GM18505 (cell line): ENCODE data around the gene ITPK1.

Experiments used
- ATAC-seq: cut with Tn5 transposase; IDR thresholded peaks from one replicate; pipeline ENCODE4 v1.9.1; 2021; ENCODE audit not compliant: unreplicated experiment
- POLR2A ChIP-seq: IDR thresholded peaks from 4 replicates; pipeline ENCODE4 v1.6.1; 2011; ENCODE audit warnings: borderline replicate concordance; ENCODE audit not compliant: insufficient read depth, insufficient read length; ENCODE audit errors: extremely low read depth

ITPK1 gene

DNA sequence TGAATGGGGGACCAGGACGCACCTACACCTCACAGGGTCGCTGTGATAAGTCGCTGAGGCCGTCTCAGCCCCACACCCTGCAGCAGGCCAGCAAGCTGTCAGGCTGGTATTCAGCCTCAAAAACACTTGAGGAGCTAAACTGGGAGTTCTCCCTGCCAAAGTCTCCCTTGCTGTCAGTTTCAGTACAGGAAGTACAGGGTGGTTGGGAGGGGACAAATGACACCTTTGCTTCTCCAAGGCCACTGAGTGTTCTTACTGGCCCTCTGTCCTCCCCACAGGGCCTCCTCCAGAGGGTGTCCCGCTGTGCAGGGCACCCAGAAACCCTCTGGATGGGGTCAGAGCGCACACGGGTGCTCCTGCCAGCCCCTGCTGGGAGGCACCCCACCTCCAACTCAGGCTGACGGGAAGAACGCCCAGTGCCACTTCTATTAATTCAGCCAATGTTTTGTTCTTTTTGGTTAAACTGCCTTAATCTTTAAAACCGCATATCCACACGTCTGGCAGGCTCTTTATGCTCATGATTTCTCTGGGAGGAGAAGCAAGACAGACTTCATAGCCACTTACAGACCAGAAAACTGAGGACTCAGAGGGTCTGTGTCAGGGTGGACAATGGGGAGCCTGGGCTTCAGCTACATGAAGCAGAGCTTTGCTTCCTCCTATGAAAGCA is 75.9 kb downstream of the ITPK1 start:
- no peak for TF ChIP-seq POLR2A
- ATAC-seq = no peak

DNA sequence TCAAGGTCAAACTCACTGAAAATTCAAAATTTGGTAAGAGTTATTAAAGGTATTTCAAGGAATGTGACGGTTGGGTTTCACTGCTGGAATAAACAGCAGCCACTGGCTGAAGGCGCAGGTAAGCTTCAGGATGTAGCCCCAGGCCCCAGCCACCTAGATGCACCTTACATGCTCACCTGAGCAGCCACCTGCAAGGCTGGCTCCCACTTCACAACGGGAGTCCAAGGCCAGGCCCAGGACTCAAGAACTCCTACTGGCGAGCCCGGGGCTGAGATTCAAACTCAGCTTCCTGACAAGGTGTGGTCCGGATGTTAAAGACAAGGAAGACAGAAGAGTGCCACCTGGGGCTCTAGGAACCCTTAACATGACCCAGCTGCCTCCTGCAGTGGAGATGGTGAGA is 78.4 kb downstream of the ITPK1 start:
- no peak for TF ChIP-seq POLR2A
- ATAC-seq = no peak

DNA sequence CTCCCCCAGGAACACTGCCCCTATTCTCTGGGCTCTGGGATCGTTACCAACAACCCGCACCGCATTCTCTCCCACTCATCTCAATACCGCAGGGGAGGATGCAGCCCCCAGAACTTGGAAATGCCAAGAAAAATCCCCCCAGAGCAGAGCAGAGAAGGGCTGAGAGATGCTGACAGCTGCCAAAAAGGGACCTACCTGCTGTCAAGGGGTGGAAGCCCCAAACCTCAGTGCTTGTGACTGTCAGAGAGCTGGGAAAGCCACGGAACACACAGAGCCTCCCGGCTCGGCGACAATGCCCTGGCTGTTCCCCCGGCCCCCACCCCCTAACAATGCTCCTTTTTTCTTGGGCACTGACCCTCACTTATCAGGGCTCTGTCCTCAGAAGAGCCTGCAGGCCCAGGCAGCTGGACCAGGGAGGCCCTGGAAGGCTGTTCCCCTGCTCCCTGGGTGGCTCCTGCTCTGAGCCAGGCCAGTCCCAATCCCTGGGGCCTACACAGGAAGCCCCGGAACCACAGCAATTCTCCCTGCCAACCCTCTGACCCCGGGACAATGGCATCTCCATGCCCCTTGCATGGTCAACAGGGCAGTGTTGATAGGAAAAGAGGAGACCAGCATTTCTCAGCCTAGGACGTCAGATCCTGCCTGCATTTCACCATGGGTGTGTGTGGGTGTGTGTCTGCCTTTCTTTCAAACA is 78.9 kb downstream of the ITPK1 start:
- TF ChIP-seq POLR2A = no peak
- no peak for ATAC-seq

DNA sequence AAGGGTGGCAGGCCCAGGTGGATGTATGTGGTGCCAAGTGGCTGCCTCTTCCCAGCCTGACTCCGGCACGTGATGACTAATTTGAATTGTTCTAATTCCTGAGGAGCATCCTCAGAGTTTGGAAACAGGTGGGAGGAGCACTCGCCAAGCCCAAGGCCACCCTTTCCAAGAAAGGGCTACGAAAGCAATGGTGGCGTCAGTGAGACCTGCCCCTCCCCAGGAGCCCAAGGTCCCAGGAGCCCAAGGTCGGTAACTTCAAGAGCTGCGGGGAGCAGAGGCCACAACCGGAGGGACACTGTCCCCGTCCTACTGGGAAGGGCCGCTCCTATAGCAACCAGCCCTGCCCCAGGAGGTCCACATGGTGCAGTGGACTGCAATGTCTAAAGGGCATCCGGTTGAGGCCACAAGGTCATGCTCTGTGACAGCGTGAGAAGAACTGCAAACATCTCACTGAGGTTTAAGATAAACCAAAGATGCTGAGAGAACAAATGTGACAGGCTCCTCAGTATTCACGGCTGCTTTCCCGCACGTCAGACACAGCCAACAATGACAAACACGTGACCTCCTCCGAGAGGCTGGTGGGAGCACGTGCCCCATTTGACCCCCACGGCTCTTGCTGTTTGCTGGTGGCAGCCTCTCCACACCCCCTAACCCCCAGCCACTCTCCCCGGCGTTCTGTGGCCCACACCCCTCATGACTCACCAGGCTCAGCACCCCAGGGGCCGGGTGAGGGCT is 79.6 kb downstream of the ITPK1 start:
- TF ChIP-seq POLR2A = no peak
- no peak for ATAC-seq

DNA sequence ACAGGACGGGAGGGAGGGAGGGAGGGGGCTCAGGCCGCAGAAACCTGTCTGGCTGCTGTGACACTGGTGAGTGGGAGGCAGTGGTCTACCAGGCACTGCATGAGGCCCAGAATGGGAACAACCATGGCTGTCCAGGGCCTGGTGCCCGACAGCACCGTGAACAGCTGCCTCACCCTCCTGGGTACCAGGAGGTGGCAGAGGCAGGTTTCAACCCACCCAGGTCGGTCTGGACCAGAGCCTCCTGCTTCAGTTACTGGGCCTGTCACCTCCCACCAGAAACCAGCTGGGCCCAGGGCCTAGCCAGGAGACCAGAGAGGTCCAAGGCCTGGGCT is 80.2 kb downstream of the ITPK1 start:
- TF ChIP-seq POLR2A = no peak
- ATAC-seq = no peak

DNA sequence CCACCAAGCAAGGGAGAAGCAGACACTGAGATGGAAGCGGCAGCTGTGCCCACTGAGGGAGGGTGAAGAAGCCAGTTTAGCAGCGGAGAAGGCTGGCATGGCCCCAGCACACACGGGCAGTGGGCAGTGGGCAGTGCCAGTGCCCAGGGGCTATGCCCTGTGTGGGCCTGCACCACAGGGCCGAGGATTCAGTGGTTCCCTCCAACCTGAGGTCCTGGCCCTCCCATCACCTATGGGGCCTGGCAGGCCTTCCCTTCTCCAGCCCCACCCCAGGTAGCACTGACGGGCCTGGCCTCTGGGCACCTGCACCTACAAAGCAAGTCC is 81.1 kb downstream of the ITPK1 start:
- TF ChIP-seq POLR2A = no peak
- ATAC-seq = no peak

DNA sequence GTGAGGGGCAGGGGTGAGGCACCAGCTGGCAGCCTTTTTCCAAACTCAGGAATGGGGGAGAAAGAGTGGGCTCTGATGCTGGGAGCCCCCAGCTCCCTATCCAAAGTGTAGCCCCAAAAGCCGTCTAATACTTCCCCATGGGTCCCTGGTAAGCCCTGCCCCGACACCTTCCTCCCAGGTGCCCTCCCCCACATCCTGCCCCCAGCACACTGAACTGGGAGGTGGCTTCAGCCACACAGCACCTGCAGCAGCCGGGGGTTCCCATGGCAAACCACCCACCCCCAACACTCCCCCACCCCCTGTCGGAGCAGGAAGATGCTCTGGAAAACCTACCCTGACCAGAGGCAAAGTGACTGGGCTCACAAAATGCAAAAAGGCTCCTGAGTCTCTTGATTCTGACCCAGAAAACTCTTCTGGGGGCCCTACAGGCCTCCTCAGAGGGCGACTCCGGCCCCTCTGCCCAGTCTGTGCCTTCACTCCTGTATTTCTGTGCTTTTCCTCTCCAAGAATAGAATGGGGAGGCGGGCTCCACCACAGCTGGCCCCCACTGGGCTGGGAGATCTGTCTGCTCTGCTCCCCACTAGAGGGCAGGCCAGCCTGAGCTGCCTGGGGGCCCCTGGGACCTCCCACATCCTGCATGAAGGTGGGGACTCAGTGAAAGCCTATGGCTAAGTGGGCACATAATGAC is 81.6 kb downstream of the ITPK1 start:
- TF ChIP-seq POLR2A = no peak
- ATAC-seq = no peak

DNA sequence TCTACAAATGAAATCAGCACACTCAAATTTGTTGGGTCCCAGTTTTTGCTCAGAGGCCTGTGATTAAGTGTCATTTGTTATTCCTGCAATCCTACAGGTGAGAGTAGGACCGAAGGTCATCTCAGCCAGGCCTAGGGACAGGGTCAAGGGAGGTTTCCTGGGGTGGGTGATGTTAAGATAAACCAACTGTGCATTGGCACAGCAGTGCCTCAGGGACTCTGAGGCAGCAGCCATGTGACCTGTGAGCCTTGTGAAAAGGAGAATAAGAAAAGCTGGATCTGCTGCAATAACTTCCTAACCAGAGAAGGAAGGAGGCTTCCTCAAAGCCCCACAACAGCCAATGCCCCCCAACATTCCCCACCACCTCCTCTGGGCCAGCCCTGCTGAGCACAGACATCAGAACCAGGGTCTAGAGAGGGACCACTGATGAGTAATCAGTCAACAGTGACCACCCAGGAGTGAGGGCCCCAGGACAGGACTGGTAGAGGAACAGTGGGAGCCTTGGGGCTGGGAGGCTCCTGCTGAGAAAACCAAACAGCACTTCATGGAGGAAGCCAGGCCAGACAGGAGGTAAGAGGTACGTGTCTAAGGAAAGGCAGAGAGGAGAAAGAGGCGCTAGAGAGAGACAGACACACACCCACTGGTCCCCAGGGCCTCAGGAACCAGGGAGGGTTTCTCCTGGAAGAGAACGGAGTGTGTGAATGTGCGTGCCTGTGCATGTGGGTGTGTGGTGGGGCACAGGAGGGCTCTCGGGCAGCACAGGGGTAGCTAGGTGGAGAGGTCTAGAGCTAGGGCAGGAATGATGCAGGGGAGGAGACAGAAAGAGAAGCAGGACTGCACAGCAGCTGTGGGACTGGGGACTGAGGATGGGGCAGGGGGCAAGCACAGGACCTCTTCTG is 82.4 kb downstream of the ITPK1 start:
- TF ChIP-seq POLR2A = no peak
- no peak for ATAC-seq

DNA sequence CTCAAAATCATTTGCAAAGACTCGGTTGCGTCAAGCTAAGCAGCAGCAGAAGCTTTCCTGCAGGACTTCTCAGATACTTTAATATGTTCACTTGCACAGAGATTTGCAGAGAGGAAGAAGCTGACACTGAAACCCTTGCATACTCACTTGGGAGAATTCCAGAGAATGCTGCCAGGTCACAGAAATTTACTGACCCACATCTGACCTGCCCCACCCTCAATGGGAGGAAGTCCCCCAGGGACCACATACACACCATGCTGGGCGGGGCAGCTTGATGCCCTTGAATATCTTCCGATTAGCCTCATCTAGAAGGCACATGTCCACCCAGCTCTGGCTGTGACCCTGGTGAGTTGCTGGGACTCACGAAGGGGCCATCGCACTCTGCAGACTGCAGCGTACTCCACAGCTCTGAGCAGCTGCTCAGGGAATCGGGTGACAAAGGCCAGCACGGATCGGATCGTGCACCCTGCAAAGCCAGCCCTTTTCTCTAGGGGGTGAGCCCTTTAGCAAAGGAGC is 83.2 kb downstream of the ITPK1 start:
- ATAC-seq = no peak
- TF ChIP-seq POLR2A = no peak

DNA sequence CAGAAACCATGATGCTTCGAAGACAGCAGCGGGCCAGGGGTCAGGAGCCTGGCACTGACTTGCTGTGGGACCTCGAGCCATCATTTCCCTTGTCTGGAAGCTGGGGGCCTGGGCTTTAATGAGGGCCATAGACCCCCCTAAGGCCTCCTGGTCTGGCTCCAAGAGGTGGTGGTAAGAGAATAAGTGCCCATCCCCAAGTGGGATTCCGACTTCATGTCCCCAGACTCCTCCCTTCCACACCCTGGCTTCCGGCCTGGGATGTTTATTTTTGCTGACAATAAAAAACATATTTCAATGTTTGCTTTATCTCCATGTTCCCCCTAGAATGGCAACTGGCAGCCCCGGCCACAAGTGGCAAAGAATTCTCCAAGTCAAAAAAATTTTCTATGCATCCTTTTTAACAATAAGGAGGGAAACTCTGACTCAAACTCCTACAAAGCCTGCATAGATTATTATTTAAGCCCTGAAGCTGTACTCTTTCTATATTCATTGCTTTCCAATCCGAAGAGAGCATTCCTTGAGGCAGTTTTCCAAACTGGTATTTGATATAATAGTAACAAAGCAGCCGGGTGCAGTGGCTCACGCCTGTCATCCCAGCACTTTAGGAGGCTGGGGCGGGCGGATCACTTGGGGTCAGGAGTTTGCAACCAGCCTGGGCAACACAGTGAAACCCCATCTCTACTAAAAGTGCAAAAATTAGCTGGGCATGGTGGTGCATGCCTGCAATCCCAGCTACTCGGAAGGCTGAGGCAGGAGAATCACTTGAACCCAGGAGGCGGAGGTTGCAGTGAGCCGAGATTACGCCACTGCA is 84.0 kb downstream of the ITPK1 start:
- ATAC-seq = no peak
- TF ChIP-seq POLR2A = no peak

DNA sequence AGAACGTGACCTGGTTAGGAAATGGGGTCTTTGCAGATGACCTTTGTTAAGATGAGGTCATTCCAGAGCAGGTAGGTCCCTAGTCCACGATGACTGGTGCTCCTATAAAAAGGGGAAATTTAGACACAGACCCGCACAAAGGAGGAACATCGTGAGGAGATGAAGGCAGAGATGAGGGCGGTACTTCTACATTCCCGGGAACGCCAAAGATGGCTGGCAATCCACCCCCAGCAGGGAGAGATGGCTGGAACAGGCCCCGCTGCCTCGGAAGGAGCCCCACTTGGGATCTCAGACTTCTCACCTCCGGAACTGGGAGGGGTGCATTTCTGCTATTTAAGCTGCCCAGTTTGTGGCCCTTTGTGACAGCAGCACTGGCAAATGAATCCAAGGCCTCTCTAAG is 85.0 kb downstream of the ITPK1 start:
- no peak for TF ChIP-seq POLR2A
- no peak for ATAC-seq
